ELR (cell line): ENCODE measurements around the gene SOX4.
"Not testable (repeated sequence)": the region's sequence is repeated elsewhere in the genome, so short reads cannot be mapped to it uniquely, and the experiment has no call there.

Experiments
- DNase-seq: peaks from one replicate; pipeline ENCODE4 v3.0.0-alpha.2; 2015; ENCODE audit warnings: low read depth

SOX4 gene

DNA sequence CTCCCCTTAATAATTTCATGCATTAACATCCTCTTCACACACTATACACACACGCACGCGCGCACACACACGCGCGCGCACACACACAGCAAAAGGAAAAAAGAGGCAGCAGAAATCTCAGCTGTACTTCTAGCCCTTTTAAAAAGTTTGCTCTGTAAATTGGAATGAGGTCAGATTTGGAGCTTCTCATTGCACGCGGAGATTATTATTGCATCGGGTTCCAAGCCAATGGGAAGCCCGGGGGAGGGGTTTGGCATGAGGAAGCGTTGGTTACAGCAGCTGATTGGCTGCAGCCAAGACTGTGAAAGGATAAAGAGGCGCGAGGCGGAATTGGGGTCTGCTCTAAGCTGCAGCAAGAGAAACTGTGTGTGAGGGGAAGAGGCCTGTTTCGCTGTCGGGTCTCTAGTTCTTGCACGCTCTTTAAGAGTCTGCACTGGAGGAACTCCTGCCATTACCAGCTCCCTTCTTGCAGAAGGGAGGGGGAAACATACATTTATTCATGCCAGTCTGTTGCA is at the start of gene SOX4:
Gene SOX4, plus strand, starts transcription at position 340 of the 515 bp plus-strand sequence. CDS start 784 bp downstream, outside the sequence.
- peak; percentile 90 for DNase-seq

- DNase-seq = not testable (repeated sequence)
Measured at GRCh38 chr6:21552286-21552685, 41.3 kb upstream of the SOX4 start.

DNA sequence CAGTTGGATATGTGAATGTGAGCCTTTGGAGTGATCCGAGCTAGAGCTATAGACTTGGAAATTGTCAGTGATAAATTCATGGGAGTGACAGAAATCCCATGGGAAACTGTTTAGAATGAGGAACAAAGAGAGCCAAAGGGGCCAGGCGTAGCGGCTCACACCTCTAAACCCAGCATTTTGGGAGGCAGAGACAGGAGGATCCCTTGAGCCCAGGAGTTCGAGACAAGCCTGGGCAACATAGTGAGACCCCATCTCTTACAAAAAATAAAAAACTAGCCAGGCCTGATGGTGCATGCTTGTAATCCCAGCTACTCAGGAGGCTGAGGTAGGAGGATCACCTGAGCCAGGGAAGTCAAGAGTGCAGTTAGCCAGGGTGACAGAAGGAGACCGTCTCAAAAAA is 39.3 kb upstream of the SOX4 start:
- no peak for DNase-seq

- no peak for DNase-seq
Measured at GRCh38 chr6:21555197-21555596, 38.4 kb upstream of the SOX4 start.

DNA sequence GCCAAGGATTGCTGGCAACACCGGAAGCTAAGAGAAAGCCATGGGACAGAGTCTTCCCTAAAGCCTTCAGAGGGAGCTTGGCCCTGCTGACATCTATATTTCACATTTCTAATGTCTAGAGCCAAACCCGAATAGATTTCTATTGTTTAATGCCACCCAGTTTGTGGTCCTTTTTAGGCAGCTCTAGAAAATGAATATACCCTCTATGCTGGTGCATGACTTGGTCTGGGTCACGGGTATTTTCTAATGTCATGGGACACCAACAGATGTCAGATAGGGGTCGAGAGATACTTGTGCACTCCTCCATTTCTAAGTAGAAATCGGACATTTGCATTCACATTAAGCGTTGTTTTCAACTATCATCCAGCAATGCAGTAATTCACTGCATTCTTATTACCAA is 37.0 kb upstream of the SOX4 start:
- no peak for DNase-seq

- DNase-seq = no peak
Measured at GRCh38 chr6:21556968-21557721, 36.4 kb upstream of the SOX4 start.

GRCh38 chr6:21559238-21559637 is 34.3 kb upstream of the SOX4 start:
- DNase-seq = no peak

GRCh38 chr6:21560249-21560648 is 33.3 kb upstream of the SOX4 start:
- no peak for DNase-seq

GRCh38 chr6:21565431-21565830 is 28.1 kb upstream of the SOX4 start:
- no peak for DNase-seq

DNA sequence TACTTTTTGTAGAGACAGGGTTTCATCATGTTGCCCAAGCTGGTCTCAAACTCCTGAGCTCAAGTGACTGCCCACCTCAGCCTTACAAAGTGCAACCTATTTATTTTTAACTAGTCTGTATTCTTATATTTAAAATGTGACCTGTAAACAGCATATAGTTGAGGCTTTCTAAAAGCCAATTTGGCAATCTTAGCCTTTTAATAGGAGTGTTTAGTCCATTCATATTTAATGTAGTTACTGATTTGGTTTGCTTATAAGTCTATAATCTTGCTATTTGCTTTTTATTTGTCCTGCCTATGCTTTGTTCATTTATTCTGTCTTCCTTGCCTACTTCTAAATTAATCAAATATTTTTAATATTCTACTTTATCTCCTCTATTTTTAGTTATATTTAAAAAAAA is 15.0 kb upstream of the SOX4 start:
- no peak for DNase-seq

DNA sequence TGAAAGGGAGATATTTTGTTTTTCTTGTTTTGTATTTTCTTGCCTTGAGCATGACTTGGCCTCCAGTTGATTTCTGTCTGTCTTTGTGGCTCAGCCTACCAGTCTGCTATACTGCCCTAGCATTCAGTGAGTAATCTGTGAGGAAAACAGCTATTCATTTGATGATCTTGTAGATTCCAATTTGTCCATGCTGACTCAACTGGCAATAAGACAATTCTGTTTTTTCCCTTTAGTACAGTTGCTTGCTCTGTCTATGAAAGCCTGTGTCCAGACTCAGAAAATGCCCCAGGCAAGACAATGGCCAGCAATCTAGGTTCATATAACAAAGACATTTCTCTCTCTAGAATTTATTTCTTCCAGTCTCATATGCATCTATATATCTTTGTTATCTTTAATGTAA is 10.9 kb upstream of the SOX4 start:
- peak; percentile 3 for DNase-seq

- no peak for DNase-seq
Measured at GRCh38 chr6:21586300-21586699, 7.3 kb upstream of the SOX4 start.

DNA sequence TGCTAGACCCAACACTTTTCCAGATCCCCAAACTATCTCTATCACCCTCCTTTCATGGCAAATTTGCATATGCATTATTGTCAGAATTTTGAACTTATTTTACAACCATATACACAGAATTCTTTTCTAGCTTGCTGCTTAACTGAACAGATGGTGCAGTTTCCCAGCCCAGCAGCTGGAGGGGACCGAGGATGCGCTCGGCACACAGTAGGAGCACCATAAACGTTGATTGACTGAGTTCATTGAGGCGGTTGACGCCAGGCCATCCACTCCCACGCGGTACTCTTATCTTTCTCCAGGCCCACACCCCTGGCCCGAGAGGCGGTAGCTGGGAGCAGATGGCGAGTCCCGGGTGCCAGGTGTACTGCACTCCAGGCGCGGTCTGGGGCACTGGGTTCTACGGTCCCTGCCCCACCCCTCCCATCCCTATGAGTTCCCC is 6.8 kb upstream of the SOX4 start:
- no peak for DNase-seq

DNA sequence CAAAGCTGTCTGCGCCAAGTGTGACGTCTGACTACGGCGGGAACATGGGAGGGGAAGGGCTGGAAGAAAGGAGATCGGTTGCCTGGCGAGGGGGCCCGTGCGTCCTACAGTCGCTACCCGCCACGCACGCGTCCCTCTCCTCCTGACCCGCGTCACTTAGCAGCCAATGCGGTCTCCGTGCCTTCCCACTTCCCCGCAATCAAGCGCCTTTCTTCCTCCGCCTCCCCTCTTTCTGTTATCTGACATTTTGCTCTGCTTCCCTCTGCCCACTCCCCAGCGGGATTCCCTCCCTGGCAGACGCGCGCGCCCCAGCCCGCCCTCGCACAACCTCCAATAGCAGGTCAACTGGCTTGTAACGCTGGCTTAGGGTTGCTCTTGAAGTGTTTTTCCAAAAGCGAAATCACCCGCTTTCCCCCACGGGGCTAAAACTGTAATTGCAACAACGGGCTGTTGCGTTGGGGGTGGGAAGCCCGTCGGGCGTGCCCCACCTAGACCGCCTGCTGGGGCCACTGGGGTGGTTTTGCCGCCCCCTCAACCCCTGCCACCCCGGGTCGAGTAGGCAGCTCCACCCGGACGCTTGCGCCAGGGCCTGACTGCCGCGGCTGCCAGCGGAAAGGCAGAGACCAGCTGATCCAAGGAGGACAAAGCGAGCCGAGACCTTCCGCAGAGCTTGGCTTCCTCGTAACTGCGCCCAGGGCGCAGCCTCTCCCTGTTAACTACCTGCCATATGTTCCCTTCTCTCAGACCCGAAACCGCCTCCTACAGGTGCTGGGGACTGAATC is 6.2 kb upstream of the SOX4 start:
- DNase-seq = peak; percentile 57

DNA sequence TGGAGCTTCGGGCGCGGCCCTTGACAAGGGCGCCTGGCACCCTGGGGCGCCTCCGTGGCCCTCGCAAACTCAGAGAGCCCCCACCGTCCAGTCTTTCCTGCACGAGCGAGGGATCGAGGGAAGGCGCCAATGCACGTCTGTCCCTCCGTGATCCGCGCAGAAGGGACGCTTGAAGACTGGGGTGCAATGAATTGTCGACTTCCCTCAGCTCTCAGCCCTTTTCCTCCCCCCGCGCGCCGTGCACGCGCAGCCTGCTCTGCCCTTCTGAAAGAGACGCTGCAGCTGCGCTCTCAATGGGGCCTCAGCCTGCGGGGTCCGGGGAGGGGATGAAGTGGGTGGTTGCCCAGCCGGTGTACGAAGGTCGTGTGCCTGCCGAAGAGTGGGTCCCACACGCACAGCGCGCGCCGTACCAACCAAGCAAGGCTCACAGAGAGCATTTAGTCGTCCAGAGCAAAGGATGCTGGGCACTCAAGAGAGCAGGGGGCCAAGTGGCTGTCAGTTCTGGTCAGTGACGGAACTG is 5.5 kb upstream of the SOX4 start:
- peak; percentile 50 for DNase-seq

DNA sequence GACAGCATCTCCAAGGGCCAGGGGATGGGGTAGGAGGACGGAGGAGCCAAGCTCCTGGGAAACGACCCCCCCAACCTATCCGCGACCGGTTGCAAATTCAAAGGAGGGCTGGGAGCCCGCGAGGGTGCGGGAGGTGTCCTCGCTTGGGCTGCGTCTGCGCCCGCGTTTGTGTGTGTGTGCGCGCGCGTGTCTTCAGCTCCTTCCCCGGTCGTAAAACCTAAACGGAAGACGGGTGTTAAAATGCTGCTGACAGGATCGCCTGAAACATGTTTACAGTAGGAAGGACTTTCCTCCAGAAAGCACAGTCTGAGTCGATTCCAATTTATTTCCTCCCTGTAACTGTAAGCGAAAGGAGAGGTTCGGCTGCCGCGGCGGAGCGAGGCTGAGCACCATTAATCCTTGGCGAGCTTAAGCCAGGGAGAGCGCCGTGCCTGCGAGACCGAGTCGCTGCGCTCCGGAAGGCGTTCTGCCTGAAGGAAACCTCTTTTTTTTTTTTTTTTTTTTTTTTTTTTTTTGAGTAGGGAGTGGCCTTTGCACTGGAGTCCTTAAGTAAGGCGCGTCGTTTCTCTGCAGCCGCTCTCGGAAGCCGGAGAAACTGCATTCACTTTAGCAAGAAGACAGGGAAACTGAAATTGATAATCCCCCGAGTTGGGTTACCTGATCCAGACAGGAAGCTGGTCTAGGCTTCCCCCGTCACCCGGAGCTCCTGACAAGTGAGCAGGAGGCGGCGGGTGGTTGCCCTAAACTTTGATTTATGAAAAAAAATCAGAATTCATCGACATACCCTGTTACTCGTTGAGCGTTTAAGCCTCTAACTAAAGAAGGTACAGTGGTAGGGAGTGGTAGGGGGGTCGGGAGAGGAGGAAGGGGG is 4.8 kb upstream of the SOX4 start:
- peak; percentile 86 for DNase-seq

GRCh38 chr6:21589352-21590345 is 3.9 kb upstream of the SOX4 start:
- peak; percentile 79 for DNase-seq

- no peak for DNase-seq
Measured at GRCh38 chr6:21590346-21590745, 3.2 kb upstream of the SOX4 start.

DNA sequence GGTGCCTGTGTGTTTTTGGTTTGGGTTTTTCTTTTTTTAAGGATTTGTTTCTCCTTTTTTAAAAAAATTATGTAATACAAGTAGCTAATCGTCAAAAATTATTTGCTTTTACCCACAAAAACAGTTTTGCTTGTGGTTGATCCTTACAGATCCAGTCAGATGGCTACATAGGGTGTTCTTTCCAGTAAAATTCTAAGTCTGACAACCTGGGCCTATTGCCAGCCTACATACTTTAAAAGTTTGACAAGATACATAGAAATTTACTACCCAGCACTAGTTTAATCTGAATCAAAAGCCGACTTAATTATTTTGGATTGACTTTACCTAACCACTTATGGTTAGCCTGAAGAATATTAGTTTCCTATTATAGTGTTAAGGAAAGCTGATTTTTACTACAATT is 2.1 kb upstream of the SOX4 start:
- no peak for DNase-seq

DNA sequence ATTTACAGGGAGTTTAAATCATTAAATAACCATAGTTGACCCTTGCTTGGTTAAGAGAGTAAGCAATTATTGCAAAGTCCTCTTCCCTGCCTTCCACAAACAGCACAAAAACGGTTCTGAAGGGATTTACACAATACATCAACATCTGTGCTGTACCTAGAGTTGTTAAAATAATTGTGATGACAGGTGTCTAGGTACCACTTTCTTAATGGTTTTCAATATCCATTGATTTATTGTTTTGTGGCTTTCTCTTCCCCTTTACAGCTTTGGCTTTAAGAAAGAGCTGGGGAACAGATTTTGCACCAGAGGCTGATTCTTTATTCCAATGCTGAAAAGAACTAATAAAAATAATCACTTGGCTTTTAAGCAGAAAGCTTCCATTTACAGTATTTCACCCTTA is 598 bp upstream of the SOX4 start:
- DNase-seq = no peak

DNA sequence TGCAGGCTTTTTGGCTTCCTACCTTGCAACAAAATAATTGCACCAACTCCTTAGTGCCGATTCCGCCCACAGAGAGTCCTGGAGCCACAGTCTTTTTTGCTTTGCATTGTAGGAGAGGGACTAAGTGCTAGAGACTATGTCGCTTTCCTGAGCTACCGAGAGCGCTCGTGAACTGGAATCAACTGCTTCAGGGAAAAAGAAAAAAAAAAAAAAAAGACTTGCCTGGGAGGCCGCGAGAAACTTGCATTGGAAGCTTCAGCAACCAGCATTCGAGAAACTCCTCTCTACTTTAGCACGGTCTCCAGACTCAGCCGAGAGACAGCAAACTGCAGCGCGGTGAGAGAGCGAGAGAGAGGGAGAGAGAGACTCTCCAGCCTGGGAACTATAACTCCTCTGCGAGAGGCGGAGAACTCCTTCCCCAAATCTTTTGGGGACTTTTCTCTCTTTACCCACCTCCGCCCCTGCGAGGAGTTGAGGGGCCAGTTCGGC is 420 bp downstream of the SOX4 start:
- DNase-seq = peak; percentile 66
